GM20000 (cell line): ENCODE data around the gene MIS18A.

Experiments
- DNase-seq: peaks from one replicate; pipeline ENCODE4 v3.0.0; 2012; ENCODE audit warnings: low spot score
- TF ChIP-seq, protein P1 (sequence below): IDR thresholded peaks from 2 replicates; pipeline ENCODE4 v1.5.1; 2012; ENCODE audit warnings: mild to moderate bottlenecking, control low read depth; ENCODE audit errors: extremely low read depth, missing control alignments

The MIS18A gene, protein sequence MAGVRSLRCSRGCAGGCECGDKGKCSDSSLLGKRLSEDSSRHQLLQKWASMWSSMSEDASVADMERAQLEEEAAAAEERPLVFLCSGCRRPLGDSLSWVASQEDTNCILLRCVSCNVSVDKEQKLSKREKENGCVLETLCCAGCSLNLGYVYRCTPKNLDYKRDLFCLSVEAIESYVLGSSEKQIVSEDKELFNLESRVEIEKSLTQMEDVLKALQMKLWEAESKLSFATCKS

DNA sequence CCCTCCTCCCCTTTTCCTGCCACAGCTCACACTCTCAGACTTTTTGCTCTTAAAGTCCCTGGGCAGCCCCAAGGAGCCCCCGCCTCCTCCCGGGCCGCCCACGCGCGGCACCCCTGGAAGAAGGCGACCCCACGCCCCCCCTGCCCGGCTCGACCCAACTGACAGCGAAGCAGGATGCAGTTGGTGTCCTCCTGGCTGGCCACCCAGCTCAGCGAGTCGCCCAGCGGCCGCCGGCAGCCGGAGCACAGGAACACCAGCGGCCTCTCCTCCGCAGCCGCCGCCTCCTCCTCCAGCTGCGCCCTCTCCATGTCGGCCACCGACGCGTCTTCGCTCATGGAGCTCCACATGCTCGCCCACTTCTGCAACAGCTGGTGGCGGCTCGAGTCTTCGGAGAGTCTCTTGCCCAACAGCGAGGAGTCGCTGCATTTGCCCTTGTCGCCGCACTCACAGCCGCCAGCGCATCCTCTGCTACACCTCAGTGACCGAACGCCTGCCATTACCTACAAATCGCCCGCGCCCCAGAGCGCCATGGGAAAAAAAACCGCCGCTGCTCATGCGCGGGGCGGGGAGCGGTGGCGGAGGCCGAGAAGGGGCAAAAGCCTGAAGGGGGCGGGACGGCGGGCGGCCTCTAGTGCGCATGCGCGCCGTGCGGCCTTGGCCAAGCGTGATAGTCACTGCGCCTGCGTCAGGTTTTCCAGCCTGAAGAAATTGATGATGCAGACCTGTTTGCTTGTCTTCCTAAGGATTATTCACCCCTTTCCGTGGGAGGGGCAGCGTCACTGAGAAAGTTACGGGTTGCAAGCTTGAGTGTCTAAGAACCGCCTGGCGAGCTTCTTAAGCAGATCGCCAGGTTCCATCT, at the start of gene MIS18A:
Gene MIS18A, minus strand, starts transcription at position 532 of the 859 bp plus-strand sequence. Its CDS starts 35 bp downstream, at position 497.
- peak; percentile 96 for DNase-seq
- TF ChIP-seq, protein P1, sequence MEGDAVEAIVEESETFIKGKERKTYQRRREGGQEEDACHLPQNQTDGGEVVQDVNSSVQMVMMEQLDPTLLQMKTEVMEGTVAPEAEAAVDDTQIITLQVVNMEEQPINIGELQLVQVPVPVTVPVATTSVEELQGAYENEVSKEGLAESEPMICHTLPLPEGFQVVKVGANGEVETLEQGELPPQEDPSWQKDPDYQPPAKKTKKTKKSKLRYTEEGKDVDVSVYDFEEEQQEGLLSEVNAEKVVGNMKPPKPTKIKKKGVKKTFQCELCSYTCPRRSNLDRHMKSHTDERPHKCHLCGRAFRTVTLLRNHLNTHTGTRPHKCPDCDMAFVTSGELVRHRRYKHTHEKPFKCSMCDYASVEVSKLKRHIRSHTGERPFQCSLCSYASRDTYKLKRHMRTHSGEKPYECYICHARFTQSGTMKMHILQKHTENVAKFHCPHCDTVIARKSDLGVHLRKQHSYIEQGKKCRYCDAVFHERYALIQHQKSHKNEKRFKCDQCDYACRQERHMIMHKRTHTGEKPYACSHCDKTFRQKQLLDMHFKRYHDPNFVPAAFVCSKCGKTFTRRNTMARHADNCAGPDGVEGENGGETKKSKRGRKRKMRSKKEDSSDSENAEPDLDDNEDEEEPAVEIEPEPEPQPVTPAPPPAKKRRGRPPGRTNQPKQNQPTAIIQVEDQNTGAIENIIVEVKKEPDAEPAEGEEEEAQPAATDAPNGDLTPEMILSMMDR = no peak

DNA sequence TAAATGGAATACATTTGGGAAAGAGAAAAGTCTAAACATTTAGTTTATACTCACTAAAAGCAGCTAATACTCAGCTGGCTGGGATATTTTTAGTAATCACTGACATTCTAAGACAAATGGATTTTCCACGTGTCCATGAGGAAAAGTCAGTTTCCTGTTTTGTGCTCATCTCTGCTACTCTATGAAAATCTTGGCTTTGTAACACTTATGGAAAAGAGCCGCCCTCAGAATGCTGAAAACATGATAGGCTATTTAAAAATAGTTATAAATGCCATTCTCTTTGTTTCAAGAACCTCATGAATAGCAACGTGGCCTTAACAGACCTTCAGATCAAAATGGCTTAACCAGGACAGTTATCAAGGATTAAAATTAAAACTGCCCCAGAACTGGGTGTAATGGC, 49.7 kb upstream of the MIS18A start:
- TF ChIP-seq, protein P1 = no peak
- DNase-seq = no peak

DNA sequence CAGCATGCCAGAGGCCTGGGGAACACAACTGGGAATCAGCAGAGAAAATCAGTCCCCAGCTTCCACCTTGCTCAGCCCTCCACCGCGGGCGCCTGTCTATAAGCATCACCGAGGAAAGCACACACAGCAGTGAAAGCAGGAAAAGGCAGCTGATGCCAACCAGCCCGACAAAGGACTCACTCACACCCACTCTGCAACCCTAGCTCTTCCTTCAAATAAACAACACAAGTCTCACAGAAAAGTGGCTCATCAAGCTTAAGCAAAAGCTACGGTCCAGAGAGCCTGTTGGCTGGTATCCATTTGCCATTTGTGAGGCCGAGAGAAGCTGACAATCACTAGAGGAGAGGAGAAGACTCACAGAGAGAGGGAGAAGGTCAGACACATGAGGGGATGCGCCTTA, 46.9 kb upstream of the MIS18A start:
- no peak for DNase-seq
- TF ChIP-seq, protein P1 = no peak

DNA sequence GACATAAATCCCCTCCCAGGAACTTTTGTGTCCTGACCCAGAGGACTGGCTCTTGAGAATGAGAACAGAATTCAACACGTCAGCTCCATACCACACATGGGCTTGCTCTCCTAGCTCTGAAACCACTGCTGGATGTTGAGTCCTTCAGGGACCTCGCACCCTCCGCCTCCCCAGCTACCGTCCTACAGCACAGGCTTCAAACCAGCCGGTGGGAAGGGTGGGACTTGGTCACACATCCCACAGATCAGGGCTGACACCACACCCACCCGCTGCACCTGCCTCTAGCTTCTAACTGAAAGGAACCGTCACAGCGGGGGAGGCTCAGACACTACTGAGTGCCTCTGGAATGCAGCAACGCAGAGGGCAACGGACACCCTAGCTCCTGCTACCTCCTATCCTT, 43.8 kb upstream of the MIS18A start:
- TF ChIP-seq, protein P1 = no peak
- no peak for DNase-seq

DNA sequence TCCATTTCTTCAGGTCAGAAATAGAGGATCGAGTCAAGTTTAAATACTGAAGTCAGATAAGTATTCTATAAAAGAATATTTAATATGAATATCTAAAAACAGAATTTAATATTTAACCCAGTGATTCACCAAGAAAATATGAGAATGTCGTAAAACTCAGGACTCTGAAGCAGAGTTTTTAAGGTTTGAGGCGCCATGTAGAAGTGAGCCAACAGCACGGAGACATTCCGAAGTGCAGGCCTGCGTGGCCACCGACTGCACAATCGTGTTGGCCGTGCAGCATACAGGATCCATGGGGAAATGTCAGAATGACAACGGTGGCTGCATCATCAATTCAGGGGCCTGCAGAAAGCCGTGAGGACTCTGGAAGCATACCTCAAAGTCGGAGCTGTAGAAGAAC, 43.3 kb upstream of the MIS18A start:
- TF ChIP-seq, protein P1 = no peak
- no peak for DNase-seq

DNA sequence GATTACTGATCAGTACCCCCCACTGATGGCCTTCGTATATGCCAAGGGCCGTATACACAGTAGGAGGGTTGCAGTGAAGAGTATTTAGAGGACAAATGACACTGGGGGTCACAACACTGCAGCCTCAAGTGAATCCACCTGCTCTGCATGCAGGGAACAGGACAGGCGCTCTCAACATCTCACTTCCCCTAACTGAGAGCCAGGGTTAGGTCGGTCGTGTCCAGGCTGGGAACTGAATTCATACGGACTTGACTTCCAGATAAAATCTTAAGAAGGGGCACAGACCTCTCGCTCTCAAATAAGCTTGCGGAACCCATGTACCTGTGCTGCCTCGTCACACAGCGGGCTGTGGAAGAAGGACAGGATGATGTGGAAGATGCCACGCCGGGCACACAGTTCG, 42.6 kb upstream of the MIS18A start:
- TF ChIP-seq, protein P1 = no peak
- no peak for DNase-seq

DNA sequence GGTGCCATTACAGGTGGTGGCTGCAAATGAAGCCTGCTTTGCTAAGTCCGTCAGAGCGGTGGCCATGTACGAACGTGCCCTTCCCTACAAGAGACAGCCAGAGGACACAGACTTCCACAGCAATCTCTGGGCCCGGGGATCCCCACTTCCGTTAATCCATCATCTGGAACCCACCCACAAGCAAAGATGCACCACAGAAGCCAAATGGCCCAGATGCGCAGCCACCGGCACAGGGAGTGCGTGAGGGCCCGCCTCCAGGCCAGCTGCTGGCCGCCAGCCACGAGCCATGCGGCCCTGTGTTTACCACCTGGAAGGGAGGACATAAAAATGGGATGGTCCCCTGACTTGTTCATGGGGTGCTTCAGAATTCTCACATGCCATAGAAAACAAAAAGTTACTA, 41.9 kb upstream of the MIS18A start:
- no peak for DNase-seq
- TF ChIP-seq, protein P1 = no peak
